NT2/D1 (cell line): ENCODE measurements around the gene KCNQ1.

Experiments
- DNase-seq: peaks from one replicate; pipeline ENCODE4 v3.0.0-alpha.2; 2011; ENCODE audit warnings: low read depth, low spot score
- H3K27me3 ChIP-seq: 2 replicates; pipeline ENCODE4 v1.6.0; 2011; ENCODE audit warnings: mild to moderate bottlenecking; ENCODE audit not compliant: insufficient read length, insufficient read depth
- H3K36me3 ChIP-seq: 2 replicates; pipeline ENCODE4 v1.6.1; 2011; ENCODE audit warnings: mild to moderate bottlenecking, low read length, mixed read lengths; ENCODE audit not compliant: insufficient read depth, insufficient read length
- H3K4me1 ChIP-seq: 2 replicates; pipeline ENCODE4 v1.5.1; 2011; ENCODE audit not compliant: insufficient read depth, insufficient read length
- H3K4me3 ChIP-seq: 2 replicates; pipeline ENCODE4 v1.5.1; 2011; ENCODE audit warnings: low read depth; ENCODE audit not compliant: insufficient read length
- H3K9ac ChIP-seq: 2 replicates; pipeline ENCODE4 v1.6.0; 2011; ENCODE audit warnings: low read depth; ENCODE audit not compliant: insufficient read length
- H3K9me3 ChIP-seq: 2 replicates; pipeline ENCODE4 v1.5.1; 2011; ENCODE audit warnings: mild to moderate bottlenecking, low read length; ENCODE audit not compliant: insufficient read depth
- SUZ12 ChIP-seq: IDR thresholded peaks from 2 replicates; pipeline ENCODE4 v1.6.1; 2011; ENCODE audit not compliant: insufficient read length, insufficient read depth; ENCODE audit errors: extremely low read depth
- YY1 ChIP-seq: IDR thresholded peaks from 2 replicates; pipeline ENCODE4 v1.6.1; 2011; ENCODE audit not compliant: insufficient read length, insufficient read depth
- ZNF274 ChIP-seq: IDR thresholded peaks from 2 replicates; pipeline ENCODE4 v1.6.1; 2011; ENCODE audit warnings: mild to moderate bottlenecking, low read depth, low read length

The KCNQ1 gene

GRCh38 chr11:2549491-2549875 lies 104.7 kb downstream of the KCNQ1 start:
- TF ChIP-seq SUZ12 (no peak), YY1 (no peak), ZNF274 (no peak)

GRCh38 chr11:2549876-2550605 lies 105.2 kb downstream of the KCNQ1 start:
- DNase-seq, result no peak

More at GRCh38 chr11:2549491-2549875, 104.7 kb downstream of the KCNQ1 start:
- Histone ChIP-seq H3K9ac (no peak overlapping the region), H3K27me3 (peaks cover 76% of the 10 kb centered on the region), H3K9me3 (no peaks in the 10 kb centered on the region), H3K4me3 (no peak overlapping the region), H3K4me1 (peaks cover 2% of the 10 kb centered on the region), H3K36me3 (no peaks in the 10 kb centered on the region)
- no peak for DNase-seq

GRCh38 chr11:2550606-2550970 lies 105.8 kb downstream of the KCNQ1 start:
- Histone ChIP-seq H3K4me3 (no peak overlapping the region), H3K4me1 (peaks cover 3% of the 10 kb centered on the region), H3K9ac (no peak overlapping the region), H3K36me3 (no peaks in the 10 kb centered on the region), H3K9me3 (no peaks in the 10 kb centered on the region), H3K27me3 (peaks cover 70% of the 10 kb centered on the region)
- DNase-seq, result no peak
- no peak for TF ChIP-seq YY1

More at GRCh38 chr11:2549876-2550605, 105.2 kb downstream of the KCNQ1 start:
- no peak for TF ChIP-seq ZNF274
- TF ChIP-seq SUZ12, result no peak
- no peak for TF ChIP-seq YY1
- Histone ChIP-seq H3K9me3 (no peaks in the 10 kb centered on the region), H3K27me3 (peaks cover 75% of the 10 kb centered on the region), H3K4me1 (peaks cover 3% of the 10 kb centered on the region), H3K9ac (no peak overlapping the region), H3K4me3 (no peak overlapping the region), H3K36me3 (no peaks in the 10 kb centered on the region)

- Histone ChIP-seq H3K4me1 (peaks cover 3% of the 10 kb centered on the region), H3K27me3 (peaks cover 75% of the 10 kb centered on the region), H3K4me3 (no peak overlapping the region), H3K36me3 (no peaks in the 10 kb centered on the region), H3K9me3 (peaks cover 3% of the 10 kb centered on the region; the same call in 1 of the 2 replicates), H3K9ac (no peak overlapping the region)
- DNase-seq, result no peak
- TF ChIP-seq SUZ12 (no peak), ZNF274 (no peak), YY1 (no peak)
Measured at GRCh38 chr11:2551131-2551530, 106.3 kb downstream of the KCNQ1 start.

GRCh38 chr11:2552210-2552609 lies 107.4 kb downstream of the KCNQ1 start:
- peaks cover 3% of the 10 kb centered on the region for H3K4me1 ChIP-seq
- H3K9ac ChIP-seq, result no peak overlapping the region
- H3K9me3 ChIP-seq, result peaks cover 13% of the 10 kb centered on the region; the same call in 1 of the 2 replicates
- no peaks in the 10 kb centered on the region for H3K36me3 ChIP-seq
- H3K4me3 ChIP-seq, result no peak overlapping the region
- peaks cover 80% of the 10 kb centered on the region for H3K27me3 ChIP-seq
- TF ChIP-seq SUZ12 (no peak), ZNF274 (no peak), YY1 (no peak)
- no peak for DNase-seq

- Histone ChIP-seq H3K9me3 (peaks cover 23% of the 10 kb centered on the region; the same call in 1 of the 2 replicates), H3K27me3 (peaks cover 81% of the 10 kb centered on the region), H3K9ac (no peak overlapping the region), H3K36me3 (no peaks in the 10 kb centered on the region), H3K4me3 (no peak overlapping the region), H3K4me1 (peaks cover 3% of the 10 kb centered on the region)
- DNase-seq, result no peak
- TF ChIP-seq SUZ12 (no peak), YY1 (no peak), ZNF274 (no peak)
Measured at GRCh38 chr11:2553198-2553597, 108.4 kb downstream of the KCNQ1 start.

- Histone ChIP-seq H3K36me3 (no peaks in the 10 kb centered on the region), H3K4me1 (peaks cover 3% of the 10 kb centered on the region), H3K9ac (no peak overlapping the region), H3K4me3 (no peak overlapping the region), H3K27me3 (peaks cover 81% of the 10 kb centered on the region), H3K9me3 (peaks cover 27% of the 10 kb centered on the region; the same call in 1 of the 2 replicates)
- TF ChIP-seq ZNF274 (no peak), SUZ12 (no peak), YY1 (no peak)
- no peak for DNase-seq
Measured at GRCh38 chr11:2553886-2554285, 109.1 kb downstream of the KCNQ1 start.
